NCI-H2196 treated with DMSO at 0.1 percent for 48 hours (cell line): ENCODE results near the gene PFKFB3.
"Not testable (repeated sequence)": the region's sequence is repeated elsewhere in the genome, so short reads cannot be mapped to it uniquely, and the experiment has no call there.

ENCODE experiments used
- DNase-seq: peaks from one replicate; lab custom pipeline; 2025; ENCODE audit not compliant: unreplicated experiment; lab: John Stamatoyannopoulos, UW

The PFKFB3 gene

DNA sequence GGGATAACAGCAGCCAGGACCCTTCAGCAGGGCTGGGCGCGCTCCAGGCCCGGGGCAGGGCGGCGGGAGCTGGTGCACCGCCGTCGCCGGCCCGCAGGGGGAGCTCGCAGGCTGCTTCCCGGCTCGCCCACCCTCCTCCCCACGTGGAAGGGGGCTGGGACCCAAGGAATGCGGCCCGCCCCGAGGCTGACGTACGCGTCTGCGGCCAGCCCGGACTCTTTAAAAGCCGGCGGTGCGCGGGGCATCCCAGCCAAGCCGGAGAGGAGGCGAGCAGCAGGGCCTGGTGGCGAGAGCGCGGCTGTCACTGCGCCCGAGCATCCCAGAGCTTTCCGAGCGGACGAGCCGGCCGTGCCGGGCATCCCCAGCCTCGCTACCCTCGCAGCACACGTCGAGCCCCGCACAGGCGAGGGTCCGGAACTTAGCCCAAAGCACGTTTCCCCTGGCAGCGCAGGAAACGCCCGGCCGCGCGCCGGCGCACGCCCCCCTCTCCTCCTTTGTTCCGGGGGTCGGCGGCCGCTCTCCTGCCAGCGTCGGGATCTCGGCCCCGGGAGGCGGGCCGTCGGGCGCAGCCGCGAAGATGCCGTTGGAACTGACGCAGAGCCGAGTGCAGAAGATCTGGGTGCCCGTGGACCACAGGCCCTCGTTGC lies at the start of gene PFKFB3:
TSS of gene PFKFB3 (plus strand) at position 249 of the 647 bp plus-strand sequence. CDS start at position 578, 329 bp downstream.
- DNase-seq, result peak; percentile 23

DNA sequence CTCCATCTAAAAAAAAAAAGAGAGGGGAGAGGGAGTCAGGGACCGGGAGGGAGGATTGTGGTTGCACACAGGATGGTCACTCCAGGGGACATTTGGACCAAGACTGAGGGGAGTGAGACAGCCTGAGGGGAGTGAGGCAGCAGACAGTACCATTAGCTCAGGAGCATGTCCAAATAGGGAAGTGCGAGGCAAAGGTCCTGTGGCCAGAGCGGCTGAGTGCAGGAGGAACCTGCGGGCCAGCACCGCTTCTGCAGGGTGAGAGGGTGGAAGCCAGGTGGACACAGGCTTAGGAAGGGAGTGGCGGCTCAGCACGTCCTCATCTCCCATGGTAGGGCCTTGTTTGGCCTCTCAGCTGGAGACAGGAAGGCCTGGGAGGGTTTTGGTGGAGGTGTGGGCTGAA lies 48.9 kb upstream of the PFKFB3 start:
- DNase-seq, result no peak

DNA sequence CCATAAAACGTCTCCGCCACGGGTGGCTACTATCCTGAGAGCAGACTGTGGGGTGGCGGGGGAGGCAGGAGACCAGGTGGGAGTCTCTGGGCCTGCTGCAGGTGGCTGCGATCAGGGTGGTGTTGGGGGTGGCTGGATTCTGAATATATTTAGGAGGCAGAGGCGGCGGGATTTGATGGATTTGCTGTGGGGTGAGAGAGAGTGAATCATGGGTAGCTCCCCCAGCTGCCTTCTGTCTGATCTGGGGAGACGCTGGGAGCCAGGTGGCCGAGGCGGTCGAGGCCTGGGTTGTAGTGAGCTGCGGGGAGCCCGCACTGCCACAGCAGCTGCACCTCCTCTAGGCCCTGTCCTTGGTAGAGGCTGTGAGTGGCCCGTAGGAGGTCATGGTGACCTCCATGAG lies 48.2 kb upstream of the PFKFB3 start:
- no peak for DNase-seq

DNA sequence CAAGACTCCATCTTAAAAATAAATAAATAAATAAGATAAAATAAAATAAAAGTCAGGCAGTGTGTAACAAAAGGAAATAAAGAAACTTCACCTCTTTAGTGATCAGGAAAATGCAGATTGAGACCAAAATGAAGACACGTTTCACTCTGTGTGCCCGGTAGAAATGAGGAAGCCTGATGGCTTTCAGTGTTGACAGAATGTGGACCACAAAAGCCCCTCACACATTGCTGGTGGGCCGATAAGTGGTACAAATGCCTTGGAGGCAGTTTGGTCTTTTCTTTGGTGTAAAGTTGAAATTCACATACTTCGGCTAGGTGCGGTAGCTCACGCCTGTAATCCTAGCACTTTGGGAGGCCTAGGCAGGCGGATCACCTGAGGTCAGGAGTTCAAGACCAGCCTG lies 44.5 kb upstream of the PFKFB3 start:
- DNase-seq, result no peak

DNA sequence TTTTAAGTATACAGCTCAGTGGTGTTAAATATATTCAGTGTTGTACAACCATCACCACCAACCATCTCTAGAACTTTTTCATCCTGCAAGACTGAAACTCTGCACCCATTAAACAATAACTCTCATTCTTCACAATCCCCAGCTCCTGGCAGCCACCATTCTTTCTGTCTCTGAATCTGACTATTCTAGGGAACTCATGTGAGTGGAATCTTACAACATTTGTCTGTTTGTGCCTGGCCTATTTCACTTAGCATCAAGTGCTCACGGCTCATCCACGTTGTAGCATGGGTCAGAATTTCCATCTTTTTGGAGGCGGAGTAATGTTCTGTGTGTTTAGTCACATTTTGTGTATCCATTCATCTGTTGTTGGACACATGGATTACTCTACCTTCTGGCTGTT lies 40.8 kb upstream of the PFKFB3 start:
- DNase-seq, result no peak

DNA sequence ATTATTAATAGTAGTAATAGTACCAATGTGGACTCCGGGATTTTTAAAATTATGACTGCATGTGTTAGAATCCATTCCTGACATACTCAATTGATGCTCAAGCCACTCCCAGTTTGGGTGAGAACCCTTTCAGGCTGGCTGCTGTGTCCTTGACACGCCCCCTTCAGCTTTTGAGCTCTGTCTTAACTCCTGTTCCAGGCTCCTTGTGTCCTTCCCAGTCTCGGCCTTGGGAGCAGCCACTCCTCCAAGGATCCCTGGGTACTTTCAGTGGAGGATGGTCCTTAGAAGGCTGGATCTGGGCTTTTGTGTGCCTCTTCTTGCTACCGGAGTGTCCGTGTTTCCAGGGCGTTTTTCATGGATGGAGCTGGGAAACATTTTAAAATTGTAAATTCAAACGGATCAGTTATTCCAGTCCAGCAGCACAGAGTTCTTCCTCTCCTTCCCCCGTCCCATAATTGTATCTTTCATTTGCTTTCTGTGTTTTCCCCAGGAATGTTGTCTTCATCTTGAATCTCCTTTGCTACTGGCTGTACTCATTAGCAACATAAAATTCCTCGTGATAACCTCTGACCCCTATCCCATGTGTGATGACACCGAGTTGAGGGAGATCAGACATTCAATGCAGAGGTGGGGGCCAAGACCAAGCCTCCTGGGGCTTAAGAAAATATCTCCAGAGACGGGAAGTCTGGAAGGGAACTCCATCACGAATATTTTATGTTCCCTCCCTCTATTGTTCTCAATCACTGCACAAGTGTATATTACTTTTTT lies 40.0 kb upstream of the PFKFB3 start:
- no peak for DNase-seq

DNA sequence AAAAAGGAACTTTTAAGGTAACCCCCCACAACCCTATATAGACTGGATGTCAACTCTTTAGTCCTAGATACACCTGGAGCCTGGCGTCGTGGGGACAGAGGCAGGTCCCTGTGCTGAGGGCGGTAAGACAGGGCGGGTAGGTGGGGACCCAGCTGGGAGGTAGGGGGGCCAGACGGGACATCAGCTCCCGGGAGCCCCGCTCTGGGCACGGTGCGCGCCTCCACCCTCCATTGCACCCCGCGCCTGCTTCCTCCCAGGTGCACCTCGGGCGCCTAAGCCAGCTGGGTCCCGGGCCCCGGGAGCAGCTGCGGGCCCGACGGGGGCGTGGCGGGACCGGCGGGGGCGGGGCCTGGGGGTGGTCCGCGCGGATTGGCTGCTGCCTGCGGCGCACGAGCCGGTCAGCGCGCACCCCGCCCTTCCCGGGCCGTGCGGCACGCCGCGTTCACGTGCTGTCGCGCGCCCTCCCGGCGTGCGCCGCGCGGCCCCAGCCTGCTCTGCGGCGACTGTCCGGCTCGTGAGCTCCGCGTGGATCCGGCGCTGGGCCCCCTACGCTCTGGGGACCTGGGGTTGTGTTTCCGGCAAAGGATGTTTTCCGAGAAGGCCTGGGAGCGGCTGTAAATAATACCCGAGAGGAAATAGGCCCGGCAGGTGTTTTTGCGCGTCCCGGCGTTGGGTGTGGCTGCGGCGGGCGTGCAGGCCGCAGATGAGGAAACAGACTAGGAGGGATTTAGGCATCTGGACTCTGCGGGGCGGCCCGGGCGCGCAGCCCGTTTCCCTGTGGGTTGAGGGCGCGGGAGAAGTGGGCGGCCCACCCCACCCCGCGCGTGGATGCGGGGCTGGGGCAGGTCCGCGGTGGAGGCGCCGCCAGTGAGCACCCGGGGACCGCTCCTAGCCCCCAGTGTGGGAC lies 39.1 kb upstream of the PFKFB3 start:
- peak; percentile 55 for DNase-seq

DNA sequence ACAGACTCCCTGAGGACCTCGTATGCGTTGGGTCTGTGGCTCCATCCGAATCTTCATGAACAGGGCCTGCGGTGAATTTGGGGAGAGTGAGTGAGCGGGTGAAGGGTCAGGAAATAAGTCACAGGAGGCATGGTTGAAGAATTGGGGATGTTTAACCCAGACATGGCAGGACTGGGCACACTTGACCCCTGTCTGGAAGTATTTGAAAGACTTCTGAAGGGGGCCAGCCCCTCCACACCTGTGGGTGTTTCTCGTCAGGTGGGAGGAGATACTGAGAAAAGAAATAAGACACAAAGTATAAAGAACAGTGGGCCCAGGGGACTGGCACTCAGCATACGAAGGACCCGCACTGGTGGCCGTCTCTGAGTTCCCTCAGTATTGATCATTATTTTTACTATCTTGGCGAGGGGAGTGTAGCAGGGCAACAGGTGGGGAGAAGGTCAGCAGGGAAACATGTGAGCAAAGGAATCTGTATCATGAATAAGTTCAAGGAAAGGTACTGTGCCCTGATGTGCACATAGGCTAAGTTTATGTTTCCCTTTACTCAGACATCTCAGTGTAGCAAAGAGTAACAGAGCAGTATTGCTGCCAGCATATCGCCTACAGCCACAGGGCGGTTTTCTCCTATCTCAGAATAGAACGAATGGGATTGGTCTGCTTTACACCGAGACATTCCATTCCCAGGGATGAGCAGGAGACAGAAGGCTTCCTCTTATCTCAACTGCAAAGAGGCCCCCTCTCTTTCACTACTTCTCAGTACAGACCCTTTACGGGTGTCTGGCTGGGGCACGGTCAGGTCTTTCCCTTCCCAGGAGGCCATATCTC lies 38.2 kb upstream of the PFKFB3 start:
- DNase-seq, result no peak

DNA sequence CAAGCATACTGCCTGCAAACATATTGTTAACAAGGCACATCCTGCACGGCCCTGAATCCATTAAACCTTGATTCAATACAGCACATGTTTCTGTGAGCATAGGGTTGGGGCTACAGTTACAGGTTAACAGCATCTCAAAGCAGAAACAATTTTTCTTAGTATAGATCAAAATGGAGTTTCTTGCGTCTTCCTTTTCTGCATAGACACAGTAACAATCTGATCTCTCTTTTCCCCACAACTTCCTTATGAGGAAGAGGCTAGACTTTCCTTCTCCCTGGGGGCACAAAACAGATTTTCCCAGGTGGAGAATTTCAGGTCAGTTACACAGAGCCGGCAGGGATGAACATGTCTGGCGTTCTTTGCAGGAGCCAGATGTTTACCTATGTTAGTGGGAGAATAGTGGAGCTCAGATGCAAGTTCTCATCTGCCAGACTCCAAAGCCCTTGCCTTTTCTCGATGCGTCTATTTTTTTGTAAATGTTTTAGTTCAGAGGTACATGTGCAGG lies 37.5 kb upstream of the PFKFB3 start:
- DNase-seq, result no peak

DNA sequence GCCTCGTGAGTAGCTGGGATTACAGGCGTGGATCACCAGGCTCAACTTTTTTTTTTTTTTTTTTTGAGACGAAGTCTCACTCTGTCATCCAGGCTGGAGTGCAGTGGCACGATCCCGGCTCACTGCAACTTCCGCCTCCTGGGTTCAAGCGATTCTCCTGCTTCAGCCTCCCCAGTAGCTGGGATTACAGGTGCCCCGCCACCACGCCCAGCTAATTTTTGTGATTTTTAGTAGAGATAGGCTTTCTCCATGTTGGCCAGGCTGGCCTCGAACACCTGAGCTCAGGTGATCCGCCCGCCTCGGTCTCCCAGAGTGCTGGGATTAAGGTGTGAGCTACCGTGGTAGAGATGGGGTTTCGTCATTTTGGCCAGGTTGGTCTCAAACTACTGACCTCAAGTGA lies 36.8 kb upstream of the PFKFB3 start:
- DNase-seq, result not testable (repeated sequence)

DNA sequence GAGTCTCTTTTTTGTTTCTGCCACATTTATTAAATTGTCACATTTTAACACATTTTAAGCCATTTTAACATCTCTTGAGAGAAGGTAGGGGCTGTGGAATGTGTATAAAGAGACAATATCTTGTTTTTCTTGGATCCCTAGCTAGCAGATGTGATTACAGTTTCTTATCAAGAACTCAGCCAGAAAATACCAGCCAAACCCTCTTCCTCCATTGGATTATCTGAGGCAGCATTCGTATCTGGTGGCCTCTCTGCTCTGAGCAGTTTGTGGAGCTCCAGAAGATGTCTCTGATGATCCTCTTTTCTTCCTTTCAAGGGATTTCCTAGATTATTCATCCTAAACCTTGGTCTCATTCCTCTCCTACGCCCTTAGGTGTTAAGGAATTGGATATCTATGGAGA lies 35.3 kb upstream of the PFKFB3 start:
- no peak for DNase-seq

DNA sequence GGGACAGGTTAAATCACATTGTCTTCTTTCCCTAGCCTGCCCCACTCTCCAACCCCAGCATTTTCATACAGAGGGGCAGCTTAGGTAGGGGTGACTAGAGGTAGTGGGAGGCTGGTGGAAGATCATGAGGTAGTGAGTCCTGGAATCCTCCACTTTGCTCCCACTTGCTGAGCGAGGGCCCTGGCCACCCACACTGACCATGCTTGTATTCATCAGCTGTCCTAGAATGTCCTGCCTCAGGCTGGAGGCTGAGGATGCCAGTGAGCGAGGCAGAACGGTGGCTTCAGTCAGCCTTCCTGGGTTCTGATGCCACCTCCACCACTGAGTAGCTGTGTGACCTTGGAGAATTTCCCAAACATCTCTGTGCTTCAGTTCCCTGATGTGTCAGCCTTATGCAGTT lies 34.6 kb upstream of the PFKFB3 start:
- DNase-seq, result no peak

DNA sequence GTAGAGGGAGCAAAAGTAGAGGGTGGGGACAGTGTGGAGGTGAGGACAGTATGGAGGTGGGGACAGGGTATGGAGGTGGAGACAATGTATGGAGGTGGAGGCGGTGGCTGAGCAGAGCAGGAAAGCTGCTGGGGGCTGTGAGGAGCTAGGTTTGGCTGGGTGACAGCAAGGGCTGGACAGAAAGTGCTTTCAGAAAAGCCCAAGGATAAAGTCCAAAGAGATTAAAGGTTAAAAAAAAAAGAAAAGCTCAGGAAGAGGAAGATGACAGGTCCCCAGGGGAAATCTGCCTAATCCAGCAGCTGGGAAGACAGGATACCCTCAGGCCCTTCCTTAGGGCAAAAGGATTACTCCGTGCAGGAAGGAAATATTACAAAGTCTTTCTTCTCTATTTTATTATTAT lies 32.1 kb upstream of the PFKFB3 start:
- no peak for DNase-seq

DNA sequence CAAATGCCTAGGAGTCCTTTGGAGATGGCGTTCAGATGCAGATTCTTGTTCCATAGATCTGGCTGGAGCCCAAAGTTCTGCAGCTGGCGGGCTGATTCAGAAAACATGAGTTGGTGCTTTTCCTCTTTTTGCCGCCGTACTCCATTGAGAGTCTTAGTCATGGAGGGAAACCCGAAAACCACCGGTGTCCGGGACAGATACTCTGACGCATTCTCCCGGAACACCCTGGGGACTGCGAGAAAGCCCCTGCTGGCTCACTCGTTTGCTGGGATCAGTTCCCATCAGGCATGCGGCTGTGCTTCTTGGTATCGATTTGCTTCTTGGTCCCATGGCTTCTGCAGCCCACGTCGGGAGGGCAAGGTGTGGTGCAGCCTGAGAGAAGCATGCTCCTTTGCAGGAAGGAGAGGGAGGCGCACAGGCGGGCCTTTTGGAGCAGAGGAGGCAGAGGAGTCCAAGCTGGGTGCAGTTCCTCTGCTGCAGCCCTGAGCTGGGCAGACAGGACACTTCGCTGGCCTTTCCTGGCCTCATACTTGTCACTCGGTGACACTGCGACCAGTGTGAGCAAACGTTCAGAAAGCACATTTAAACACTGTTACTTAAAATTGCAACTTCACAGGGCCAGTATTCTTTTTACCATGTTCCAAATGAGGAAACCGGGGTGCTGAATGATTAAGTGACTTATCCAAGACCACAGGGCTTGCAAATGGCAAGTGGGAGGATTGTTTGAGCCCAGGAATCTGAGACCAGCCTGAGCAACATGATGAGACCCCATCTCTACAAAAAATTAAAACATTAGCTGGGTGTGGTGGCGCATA lies 30.6 kb upstream of the PFKFB3 start:
- DNase-seq, result no peak

DNA sequence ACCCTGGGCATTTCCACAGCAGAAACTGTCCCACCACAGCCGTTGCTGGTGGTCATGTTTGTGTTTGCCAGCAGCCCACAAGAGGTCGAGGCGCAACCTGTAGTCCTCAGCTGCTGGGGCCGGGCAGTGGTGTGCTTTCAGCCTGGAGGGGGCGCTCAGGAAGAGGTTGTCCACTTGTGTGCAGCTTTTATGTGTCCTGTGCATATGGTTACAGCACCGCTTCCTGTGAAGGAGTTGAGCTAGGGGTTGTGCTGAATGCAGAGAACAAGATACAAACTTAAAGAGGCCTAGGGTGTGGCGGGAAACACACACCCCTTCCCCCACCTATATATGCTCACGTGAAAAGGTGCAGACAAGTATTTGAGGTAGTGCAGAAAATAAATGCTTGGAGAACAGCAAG lies 29.5 kb upstream of the PFKFB3 start:
- no peak for DNase-seq

DNA sequence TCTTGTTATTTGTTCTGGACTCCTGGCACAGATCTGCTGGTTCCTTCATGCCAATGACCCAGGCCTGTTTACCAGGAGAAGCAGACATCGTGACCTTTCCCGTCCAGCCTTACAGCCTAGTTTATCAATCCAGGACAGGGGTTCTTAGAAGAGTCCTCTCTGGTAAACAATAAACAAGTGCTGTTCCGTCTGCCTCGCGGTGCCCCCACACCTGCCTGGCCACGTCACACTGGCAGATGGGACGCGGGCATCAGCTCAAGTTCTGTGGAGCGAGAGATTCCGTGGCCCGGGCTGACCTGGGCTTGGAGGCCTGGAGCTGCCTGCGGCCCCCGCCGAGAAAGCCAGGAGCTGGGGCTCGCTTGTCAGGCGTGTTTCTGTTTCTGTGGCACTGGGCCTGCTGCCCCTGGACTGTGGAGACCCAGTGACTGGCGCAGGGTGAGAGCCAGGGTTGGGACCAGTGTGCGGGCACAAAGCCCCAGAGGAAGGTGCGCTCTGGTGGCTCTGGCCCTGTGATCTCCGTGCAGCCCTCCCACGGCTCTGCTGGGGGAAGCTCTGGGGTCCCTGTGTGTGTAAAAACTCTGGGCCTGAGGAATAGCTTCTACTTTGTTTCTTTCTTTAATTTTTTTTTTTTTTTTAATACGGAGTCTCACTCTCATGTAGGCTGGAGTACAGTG lies 28.4 kb upstream of the PFKFB3 start:
- no peak for DNase-seq

DNA sequence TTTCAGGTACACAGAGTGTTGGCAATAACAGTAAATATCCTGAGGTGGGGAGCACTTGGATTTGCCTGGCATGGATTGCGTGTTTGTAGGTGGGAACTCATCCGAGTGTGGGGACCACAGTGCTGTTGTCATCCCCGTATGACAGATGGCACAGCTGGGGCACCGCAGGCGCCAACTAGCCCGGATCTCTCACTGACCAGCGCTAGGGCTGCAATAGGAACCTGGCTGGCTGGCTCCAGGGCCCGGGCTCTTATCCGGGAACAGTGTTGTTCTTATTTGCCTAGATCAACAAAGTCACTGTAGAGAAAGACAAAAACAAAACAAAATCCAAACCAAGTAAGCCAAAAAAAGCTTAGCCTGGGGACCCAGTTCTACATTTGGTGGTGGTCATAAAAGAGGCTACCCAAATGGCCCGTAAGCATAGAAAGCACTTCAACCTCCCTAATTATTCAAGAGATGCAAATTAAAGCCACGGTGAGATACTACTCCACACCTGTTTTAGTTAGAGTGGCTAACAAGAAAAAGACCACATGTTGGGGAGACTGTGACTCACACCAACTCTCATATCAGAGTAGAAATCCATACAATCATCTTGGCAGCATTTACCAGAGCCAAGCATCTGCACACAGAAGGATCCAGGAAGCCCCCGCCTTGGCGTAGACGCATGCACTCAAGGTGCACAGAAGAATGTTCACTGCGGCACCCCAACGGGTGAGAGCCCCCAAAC lies 27.2 kb upstream of the PFKFB3 start:
- no peak for DNase-seq

DNA sequence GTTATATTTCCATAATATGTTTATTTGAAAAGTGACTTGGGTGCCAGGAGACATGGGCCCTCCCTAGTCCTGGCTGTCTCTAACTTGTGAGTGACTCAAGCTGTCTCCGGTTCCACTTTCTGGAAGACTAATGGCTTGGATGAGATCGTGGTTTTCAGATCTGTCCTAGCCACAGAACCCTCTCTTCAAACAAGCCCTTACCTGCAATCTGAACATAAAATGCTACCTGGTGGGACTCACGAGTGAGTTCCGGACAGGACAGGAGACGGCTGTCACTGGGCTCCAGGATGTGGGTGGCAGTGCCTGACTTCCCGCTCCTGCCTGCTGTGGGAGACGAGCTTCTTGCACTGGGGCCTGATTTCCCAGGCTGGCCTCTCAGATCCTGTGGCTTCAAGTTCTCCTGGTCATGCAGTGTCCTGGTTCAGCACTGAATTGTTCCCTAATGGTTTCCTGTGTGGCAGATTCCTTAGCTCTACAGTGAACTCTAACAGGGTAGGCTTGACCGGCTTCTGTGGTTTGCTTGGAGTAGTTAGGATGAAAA lies 26.0 kb upstream of the PFKFB3 start:
- no peak for DNase-seq
